Measurements from ENCODE around the gene MYO1E.

MYO1E gene

DNA sequence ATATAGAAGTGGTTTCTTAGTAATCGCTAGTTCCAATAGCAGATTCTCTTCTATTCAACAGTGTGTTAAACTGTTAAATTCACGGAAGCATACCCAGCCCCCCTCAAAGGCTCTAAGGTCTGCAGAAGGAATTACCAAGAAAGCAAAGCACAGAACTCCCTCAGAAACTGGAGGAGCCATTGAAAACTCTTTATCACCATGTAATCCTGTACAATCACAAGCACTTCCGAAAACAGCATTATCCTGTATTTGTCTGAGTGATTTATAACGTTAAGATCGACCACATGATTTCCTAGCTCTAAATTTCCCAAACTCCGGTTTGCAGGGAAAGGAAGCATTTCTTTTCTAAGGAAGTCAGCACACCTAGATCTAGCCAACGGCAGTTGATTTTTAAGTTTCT, 20.0 kb downstream of the MYO1E start:
- no peak for DNase-seq
- Histone ChIP-seq H3K27me3 (replicated peaks) (no peaks in the 10 kb centered on the region), H3K36me3 (replicated peaks) (peaks cover 2% of the 10 kb centered on the region), H3K4me3 (ENCODE audit: low read depth, low read length) (no peak overlapping the region), H3K27ac (no peak overlapping the region)
- in situ Hi-C loops (cut with HindIII; ENCODE audit: low pct_ligation_motif_present, low sequenced_read_pairs): no loop called here
- TF ChIP-seq, protein P1, sequence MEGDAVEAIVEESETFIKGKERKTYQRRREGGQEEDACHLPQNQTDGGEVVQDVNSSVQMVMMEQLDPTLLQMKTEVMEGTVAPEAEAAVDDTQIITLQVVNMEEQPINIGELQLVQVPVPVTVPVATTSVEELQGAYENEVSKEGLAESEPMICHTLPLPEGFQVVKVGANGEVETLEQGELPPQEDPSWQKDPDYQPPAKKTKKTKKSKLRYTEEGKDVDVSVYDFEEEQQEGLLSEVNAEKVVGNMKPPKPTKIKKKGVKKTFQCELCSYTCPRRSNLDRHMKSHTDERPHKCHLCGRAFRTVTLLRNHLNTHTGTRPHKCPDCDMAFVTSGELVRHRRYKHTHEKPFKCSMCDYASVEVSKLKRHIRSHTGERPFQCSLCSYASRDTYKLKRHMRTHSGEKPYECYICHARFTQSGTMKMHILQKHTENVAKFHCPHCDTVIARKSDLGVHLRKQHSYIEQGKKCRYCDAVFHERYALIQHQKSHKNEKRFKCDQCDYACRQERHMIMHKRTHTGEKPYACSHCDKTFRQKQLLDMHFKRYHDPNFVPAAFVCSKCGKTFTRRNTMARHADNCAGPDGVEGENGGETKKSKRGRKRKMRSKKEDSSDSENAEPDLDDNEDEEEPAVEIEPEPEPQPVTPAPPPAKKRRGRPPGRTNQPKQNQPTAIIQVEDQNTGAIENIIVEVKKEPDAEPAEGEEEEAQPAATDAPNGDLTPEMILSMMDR (IDR thresholded peaks at IDR 0.05; ENCODE audit: low read depth, low read length, missing control alignments): no peak

DNA sequence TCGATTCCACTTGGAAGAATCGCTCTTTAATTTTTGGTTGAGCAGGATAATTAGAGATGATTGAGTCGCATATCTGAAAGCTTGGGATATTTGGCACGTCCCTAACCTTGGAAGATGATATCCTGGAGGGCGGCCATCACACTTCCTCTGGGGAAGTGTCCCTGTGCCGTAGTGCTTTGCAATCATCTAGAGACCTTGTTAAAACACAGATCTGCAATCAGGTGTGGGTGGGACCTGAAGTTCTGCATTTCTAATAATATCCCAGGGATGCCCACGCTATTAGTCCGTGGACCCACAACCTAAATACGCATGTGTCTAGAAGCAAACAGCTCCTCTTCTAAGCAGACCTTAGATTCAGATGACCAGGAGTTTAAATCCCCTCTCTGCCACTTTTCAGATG, 20.5 kb downstream of the MYO1E start:
- H3K4me3 ChIP-seq (ENCODE audit: low read depth, low read length): no peak overlapping the region
- no peaks in the 10 kb centered on the region for H3K36me3 ChIP-seq (replicated peaks)
- TF ChIP-seq, protein P1 (IDR thresholded peaks at IDR 0.05; ENCODE audit: low read depth, low read length, missing control alignments): no peak
- H3K27me3 ChIP-seq (replicated peaks): no peaks in the 10 kb centered on the region
- no peak for DNase-seq
- no peak overlapping the region for H3K27ac ChIP-seq
- in situ Hi-C loops (cut with HindIII; ENCODE audit: low pct_ligation_motif_present, low sequenced_read_pairs): no loop called here

DNA sequence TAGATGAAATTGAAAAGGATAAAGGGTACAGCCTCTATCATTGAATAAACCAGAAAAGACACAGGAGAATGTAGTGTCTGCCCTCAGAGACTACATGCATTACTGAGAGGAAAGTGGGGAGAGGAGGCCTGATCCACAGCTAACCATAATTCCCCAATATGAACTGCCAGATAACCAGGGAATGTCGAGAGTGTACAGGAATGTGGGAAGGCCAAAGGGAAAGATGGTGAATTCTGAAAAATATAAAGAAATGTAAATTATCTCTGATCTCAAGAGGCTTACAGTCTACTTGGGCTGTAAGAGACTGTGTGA, 22.3 kb downstream of the MYO1E start:
- no peak for DNase-seq
- H3K4me3 ChIP-seq (ENCODE audit: low read depth, low read length): no peak overlapping the region
- no peaks in the 10 kb centered on the region for H3K27me3 ChIP-seq (replicated peaks)
- peak overlapping the region; percentile 64 for H3K27ac ChIP-seq
- H3K36me3 ChIP-seq (replicated peaks): no peaks in the 10 kb centered on the region
- in situ Hi-C loops (cut with HindIII; ENCODE audit: low pct_ligation_motif_present, low sequenced_read_pairs): no loop called here
- TF ChIP-seq, protein P1 (IDR thresholded peaks at IDR 0.05; ENCODE audit: low read depth, low read length, missing control alignments): no peak

DNA sequence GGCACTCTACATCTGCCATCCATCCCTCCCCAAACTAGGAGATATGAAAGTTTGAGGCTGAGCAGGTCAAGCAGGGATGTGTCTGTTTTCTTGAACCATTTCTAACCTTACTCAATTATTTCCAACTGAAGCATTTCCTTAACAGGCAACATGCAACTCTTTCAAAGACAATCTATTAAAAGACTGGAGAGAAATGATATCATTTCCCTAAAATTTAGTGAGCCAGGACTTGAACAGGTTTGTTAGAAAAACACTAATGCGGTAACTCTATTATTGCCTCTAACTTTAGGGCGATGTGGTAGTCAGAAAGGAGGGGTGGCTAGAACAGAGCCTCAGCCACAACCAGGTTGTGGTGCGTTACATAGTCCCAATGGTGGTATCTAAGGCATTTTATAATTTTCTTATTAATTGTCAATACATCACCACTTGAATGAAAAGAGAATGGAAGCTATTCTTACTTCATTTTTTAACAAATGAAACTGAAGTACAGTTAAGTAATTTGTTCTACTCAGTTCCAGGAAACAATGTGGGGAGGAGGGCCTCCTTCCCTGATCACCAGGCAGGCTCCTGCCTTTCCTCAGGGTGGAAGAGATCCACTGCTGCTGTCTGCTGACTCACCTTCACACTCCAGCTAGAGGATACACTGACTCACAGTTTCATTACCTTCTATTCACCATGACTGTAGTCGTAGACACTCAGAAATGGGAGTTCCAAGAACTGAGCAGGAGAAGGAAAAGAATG, 22.8 kb downstream of the MYO1E start:
- TF ChIP-seq, protein P1 (IDR thresholded peaks at IDR 0.05; ENCODE audit: low read depth, low read length, missing control alignments): no peak
- in situ Hi-C loops (cut with HindIII; ENCODE audit: low pct_ligation_motif_present, low sequenced_read_pairs): no loop called here
- H3K27me3 ChIP-seq (replicated peaks): no peaks in the 10 kb centered on the region
- H3K4me3 ChIP-seq (ENCODE audit: low read depth, low read length): no peak overlapping the region
- H3K27ac ChIP-seq: peak overlapping the region; percentile 64
- no peaks in the 10 kb centered on the region for H3K36me3 ChIP-seq (replicated peaks)
- DNase-seq: peak; percentile 91

DNA sequence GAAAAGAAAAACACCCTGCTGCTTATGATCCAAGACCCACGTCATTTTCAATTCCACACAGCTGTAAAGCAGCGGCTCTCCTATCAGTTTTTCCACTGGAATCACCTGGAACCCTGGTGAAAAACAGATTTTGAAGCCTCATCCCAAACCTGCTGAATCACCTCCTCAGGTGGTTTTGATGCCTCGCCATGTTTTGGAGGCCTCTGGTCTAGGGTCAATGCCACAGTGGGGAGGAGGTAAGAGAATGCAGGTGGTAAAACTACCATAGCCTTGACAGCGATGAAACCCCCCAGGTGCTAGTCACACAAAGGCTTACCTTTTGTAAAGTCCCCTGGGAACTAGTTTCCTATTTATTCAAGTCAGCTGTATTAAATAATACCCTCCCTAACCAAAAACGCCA, 24.8 kb downstream of the MYO1E start:
- H3K27ac ChIP-seq: no peak overlapping the region
- H3K27me3 ChIP-seq (replicated peaks): no peaks in the 10 kb centered on the region
- in situ Hi-C loops (cut with HindIII; ENCODE audit: low pct_ligation_motif_present, low sequenced_read_pairs): no loop called here
- H3K4me3 ChIP-seq (ENCODE audit: low read depth, low read length): no peak overlapping the region
- TF ChIP-seq, protein P1 (IDR thresholded peaks at IDR 0.05; ENCODE audit: low read depth, low read length, missing control alignments): no peak
- DNase-seq: no peak
- no peaks in the 10 kb centered on the region for H3K36me3 ChIP-seq (replicated peaks)

DNA sequence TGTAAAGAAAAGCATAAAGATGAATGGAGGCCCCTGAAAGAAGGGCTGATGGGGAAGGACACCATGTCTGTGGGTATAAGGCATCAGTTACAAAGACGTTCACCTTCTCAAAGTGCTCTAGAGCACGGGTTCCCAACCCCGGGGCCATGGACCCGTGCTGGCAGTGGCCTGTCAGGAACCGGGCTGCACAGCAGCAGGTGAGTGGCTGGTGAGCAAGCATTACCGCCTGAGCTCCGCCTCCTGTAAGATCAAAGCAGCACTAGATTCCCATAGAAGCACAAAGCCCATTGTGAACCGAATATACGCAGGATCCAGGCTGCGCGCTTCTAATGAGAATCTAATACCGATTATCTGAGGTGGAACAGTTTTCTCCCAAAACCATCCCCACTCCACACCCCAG, 25.7 kb downstream of the MYO1E start:
- H3K27me3 ChIP-seq (replicated peaks): no peaks in the 10 kb centered on the region
- TF ChIP-seq, protein P1 (IDR thresholded peaks at IDR 0.05; ENCODE audit: low read depth, low read length, missing control alignments): no peak
- no peak for DNase-seq
- no peak overlapping the region for H3K4me3 ChIP-seq (ENCODE audit: low read depth, low read length)
- H3K36me3 ChIP-seq (replicated peaks): no peaks in the 10 kb centered on the region
- H3K27ac ChIP-seq: no peak overlapping the region
- in situ Hi-C loops (cut with HindIII; ENCODE audit: low pct_ligation_motif_present, low sequenced_read_pairs): no loop called here
